GM19023 (cell line): Measurements from ENCODE around the gene PDRG1.
A peak's percentile ranks its signal among the peaks of the same experiment; 100 is the strongest.

Source experiments
- ATAC-seq: cut with Tn5 transposase; IDR thresholded peaks from one replicate; pipeline ENCODE4 v1.9.1; 2021; ENCODE audit warnings: mild to moderate bottlenecking, moderate library complexity; ENCODE audit not compliant: unreplicated experiment

Gene PDRG1

GRCh38 chr20:31909253-31910070 lies 42.4 kb downstream of the PDRG1 start:
- no peak for ATAC-seq

GRCh38 chr20:31908424-31908823 lies 43.4 kb downstream of the PDRG1 start:
- no peak for ATAC-seq

GRCh38 chr20:31908016-31908415 lies 43.8 kb downstream of the PDRG1 start:
- ATAC-seq, result no peak

- no peak for ATAC-seq
These were observed 44.8 kb downstream of the PDRG1 start for GRCh38 chr20:31907046-31907445.

GRCh38 chr20:31906001-31906400 lies 45.8 kb downstream of the PDRG1 start:
- no peak for ATAC-seq

- no peak for ATAC-seq
These were observed 48.0 kb downstream of the PDRG1 start for GRCh38 chr20:31903627-31904386.

- no peak for ATAC-seq
These were observed 50.2 kb downstream of the PDRG1 start for GRCh38 chr20:31901615-31902014.

- no peak for ATAC-seq
These were observed 54.3 kb downstream of the PDRG1 start for GRCh38 chr20:31897541-31897940.

GRCh38 chr20:31896049-31896448 lies 55.8 kb downstream of the PDRG1 start:
- no peak for ATAC-seq

- ATAC-seq, result peak; percentile 98
These were observed 56.7 kb downstream of the PDRG1 start for GRCh38 chr20:31894980-31895675.
